IPS DF 6.9 (cell line): Measurements from ENCODE around the gene SH3GLB2.

Source experiments
- DNase-seq: peaks from one replicate; pipeline ENCODE4 v3.0.0-alpha.2; 2013; ENCODE audit warnings: low read depth, low spot score
- H3K27ac ChIP-seq: one replicate; pipeline ENCODE4 v1.5.1; 2013; ENCODE audit warnings: low read length, control low read depth
- H3K27me3 ChIP-seq: 2 replicates; pipeline ENCODE4 v1.6.1; 2013; ENCODE audit warnings: mild to moderate bottlenecking, low read length; ENCODE audit not compliant: control insufficient read depth, insufficient read depth
- H3K36me3 ChIP-seq: 2 replicates; pipeline ENCODE4 v1.6.1; 2013; ENCODE audit warnings: low read length; ENCODE audit not compliant: control insufficient read depth, insufficient read depth
- H3K4me1 ChIP-seq: 2 replicates; pipeline ENCODE4 v1.6.1; 2013; ENCODE audit warnings: low read length; ENCODE audit not compliant: control insufficient read depth, insufficient read depth
- H3K4me3 ChIP-seq: 2 replicates; pipeline ENCODE4 v1.5.1; 2013; ENCODE audit warnings: mild to moderate bottlenecking, low read length
- H3K9me3 ChIP-seq: 2 replicates; pipeline ENCODE4 v1.6.1; 2013; ENCODE audit warnings: low read length, inconsistent platforms; ENCODE audit not compliant: control insufficient read depth, insufficient read depth
- WGBS: extraction: QIAGEN DNeasy Blood & Tissue Kit; methylation state at CpG from one replicate; pipeline ENCODE4 v1.1.7; 2013; ENCODE audit warnings: mixed read lengths, missing lambda C conversion rate; ENCODE audit not compliant: insufficient read length, insufficient coverage; 5-methylcytosine and 5-hydroxymethylcytosine counted together

SH3GLB2 gene

DNA sequence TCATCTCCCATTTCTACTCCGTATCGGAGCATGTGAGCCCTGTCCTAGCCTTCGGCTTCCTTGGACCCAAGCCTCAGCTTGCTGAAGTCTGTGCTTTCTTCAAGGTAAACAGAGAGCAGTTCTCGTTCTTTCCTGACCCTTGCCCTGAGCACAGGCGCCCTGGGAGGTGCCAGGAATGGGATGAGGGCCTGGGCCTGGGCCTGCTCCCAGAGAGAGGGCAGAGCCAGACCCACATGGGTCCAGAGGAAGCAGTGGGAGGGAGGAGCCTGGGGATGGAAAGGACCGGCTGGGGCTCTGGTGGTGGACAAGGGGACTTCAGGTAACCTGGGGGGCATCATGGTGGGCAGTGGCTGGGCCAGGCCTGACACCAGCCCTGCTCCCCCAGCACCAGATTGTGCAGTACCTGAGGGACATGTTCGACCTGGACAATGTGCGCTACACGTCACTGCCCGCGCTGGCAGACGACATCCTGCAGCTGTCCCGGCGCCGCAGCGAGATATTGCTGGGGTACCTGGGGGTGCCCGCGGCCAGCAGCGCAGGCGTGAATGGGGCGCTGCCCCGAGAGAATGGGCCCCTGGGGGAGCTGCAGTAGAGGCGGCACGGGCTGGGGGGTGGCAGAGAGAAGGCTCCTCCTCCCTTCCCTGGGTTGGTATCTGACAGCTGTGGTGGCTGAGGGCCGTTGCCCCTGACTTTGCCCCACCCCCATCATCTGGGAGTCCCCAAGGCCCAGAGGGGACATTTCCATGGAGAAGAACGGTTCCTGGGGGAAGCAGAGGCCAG, 41.9 kb upstream of the SH3GLB2 start:
- Histone ChIP-seq H3K36me3 (peaks cover 19% of the 10 kb centered on the region; the same call in 1 of the 2 replicates), H3K9me3 (no peaks in the 10 kb centered on the region), H3K4me1 (peaks cover 18% of the 10 kb centered on the region), H3K27ac (no peak overlapping the region), H3K4me3 (no peak overlapping the region), H3K27me3 (no peaks in the 10 kb centered on the region)
- DNase-seq, result no peak
- WGBS, result no CpG with 5 or more reads among the region's 26 CpGs

- Histone ChIP-seq H3K9me3 (no peaks in the 10 kb centered on the region), H3K36me3 (peaks cover 19% of the 10 kb centered on the region; the same call in 1 of the 2 replicates), H3K27me3 (no peaks in the 10 kb centered on the region), H3K4me3 (no peak overlapping the region), H3K27ac (no peak overlapping the region), H3K4me1 (peaks cover 18% of the 10 kb centered on the region)
- no peak for DNase-seq
- no CpG with 5 or more reads among the region's 31 CpGs for WGBS
Observed at GRCh38 chr9:129068990-129069861, 41.1 kb upstream of the SH3GLB2 start.

- Histone ChIP-seq H3K27ac (no peak overlapping the region), H3K9me3 (no peaks in the 10 kb centered on the region), H3K36me3 (peaks cover 24% of the 10 kb centered on the region), H3K4me1 (peaks cover 18% of the 10 kb centered on the region), H3K4me3 (no peak overlapping the region), H3K27me3 (no peaks in the 10 kb centered on the region)
- no peak for DNase-seq
- no CpG with 5 or more reads among the region's 19 CpGs for WGBS
Observed at GRCh38 chr9:129068110-129068509, 40.0 kb upstream of the SH3GLB2 start.

- no CpG with 5 or more reads among the region's 8 CpGs for WGBS
- H3K27ac ChIP-seq, result no peak overlapping the region
- DNase-seq, result no peak
- no peak overlapping the region for H3K4me3 ChIP-seq
- H3K27me3 ChIP-seq, result no peaks in the 10 kb centered on the region
- H3K4me1 ChIP-seq, result no peaks in the 10 kb centered on the region
- no peaks in the 10 kb centered on the region for H3K9me3 ChIP-seq
- peaks cover 24% of the 10 kb centered on the region for H3K36me3 ChIP-seq
Observed at GRCh38 chr9:129064499-129064908, 36.4 kb upstream of the SH3GLB2 start.

DNA sequence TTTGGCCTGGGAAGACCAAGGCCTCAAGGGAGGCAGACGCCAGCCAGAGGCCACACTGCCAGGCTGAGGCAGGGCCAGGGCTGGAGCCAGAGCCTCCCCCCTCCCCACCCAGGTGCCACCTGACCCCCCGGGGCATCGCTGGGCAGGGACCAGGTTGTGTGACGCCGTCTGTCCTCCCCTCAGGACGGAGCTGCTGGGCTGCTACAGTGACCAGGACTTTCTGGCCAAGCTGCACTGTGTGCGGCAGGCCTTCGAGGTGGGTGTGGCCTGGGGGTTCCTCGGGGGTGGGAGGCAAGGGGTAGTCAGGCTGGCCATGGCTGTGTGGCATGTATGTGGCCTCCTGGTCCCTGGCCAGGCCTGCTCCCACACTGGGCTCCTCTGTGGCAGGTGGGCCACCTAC, 34.9 kb upstream of the SH3GLB2 start:
- no peak for DNase-seq
- H3K9me3 ChIP-seq, result no peaks in the 10 kb centered on the region
- H3K4me3 ChIP-seq, result no peak overlapping the region
- H3K27me3 ChIP-seq, result no peaks in the 10 kb centered on the region
- WGBS, result no CpG with 5 or more reads among the region's 9 CpGs
- H3K36me3 ChIP-seq, result peaks cover 20% of the 10 kb centered on the region
- H3K4me1 ChIP-seq, result no peaks in the 10 kb centered on the region
- no peak overlapping the region for H3K27ac ChIP-seq

DNA sequence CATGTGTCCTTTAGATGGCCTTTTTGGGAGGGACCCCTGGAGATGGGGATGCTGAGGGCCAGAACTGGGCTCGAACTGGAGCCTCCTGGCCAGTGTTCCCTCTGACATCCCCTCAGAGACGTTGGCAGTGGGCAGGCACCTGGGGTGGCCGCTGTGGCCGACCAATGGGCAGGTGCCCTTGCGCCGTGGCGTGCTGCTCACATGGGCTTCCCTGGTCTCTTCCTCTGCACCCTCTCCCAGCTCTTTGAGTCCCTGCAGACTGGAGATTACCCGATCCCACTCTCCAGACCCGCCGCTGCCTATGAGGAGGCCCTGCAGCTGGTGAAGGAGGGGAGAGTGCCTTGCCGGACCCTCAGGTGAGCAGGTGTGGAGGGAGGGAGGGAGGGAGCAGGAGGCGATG, 32.9 kb upstream of the SH3GLB2 start:
- Histone ChIP-seq H3K4me1 (no peaks in the 10 kb centered on the region), H3K27me3 (no peaks in the 10 kb centered on the region), H3K27ac (no peak overlapping the region), H3K9me3 (no peaks in the 10 kb centered on the region), H3K4me3 (no peak overlapping the region), H3K36me3 (peaks cover 16% of the 10 kb centered on the region)
- WGBS, result no CpG with 5 or more reads among the region's 12 CpGs
- DNase-seq, result no peak

GRCh38 chr9:129059796-129060785, 32.0 kb upstream of the SH3GLB2 start:
- peaks cover 16% of the 10 kb centered on the region for H3K36me3 ChIP-seq
- no CpG with 5 or more reads among the region's 37 CpGs for WGBS
- H3K4me3 ChIP-seq, result no peak overlapping the region

DNA sequence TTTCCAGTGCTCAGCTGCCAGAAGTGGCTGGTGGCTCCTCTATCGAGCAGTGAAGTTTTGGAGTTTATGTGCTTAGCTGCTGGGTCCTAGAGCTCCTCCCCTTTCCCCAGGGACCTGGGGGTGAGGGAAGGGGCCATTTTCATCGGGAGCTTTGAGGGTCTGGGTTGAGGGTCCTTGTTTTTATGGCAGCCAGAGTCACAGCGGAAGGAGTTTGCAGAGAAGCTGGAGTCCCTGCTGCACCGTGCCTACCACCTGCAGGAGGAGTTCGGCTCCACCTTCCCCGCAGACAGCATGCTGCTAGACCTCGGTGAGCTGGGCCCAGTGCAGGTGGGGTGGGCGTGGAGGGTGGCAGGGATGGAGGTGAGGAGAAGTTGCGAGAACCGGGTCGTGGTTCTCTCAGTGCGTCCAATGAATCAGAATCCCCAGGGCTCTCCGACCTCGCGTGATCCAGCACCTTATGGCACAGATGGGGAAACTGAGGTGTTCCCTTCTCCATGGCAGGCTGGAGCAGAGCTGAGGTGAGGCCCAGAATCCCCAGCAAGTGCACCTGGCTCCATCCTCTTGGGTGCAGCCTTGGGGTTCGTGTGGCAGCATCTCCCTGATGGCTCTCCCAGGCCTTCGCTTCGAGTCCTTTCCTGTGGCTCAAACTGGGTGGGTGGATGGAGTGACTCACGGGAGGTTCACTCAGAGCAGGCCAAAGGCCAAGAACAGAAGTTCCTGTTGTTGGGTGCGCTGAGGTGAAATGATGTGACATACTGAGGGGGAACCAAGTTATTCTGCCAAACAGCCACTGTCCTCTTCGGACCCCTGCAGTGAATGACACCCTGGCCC, 31.0 kb upstream of the SH3GLB2 start:
- H3K4me3 ChIP-seq, result no peak overlapping the region
- H3K9me3 ChIP-seq, result no peaks in the 10 kb centered on the region
- H3K4me1 ChIP-seq, result no peaks in the 10 kb centered on the region
- H3K27me3 ChIP-seq, result no peaks in the 10 kb centered on the region
- peaks cover 16% of the 10 kb centered on the region for H3K36me3 ChIP-seq
- no peak for DNase-seq
- WGBS, result no CpG with 5 or more reads among the region's 21 CpGs
- no peak overlapping the region for H3K27ac ChIP-seq

More at GRCh38 chr9:129059796-129060785, 32.0 kb upstream of the SH3GLB2 start:
- Histone ChIP-seq H3K27me3 (no peaks in the 10 kb centered on the region), H3K4me1 (no peaks in the 10 kb centered on the region), H3K9me3 (no peaks in the 10 kb centered on the region), H3K27ac (no peak overlapping the region)
- DNase-seq, result no peak

DNA sequence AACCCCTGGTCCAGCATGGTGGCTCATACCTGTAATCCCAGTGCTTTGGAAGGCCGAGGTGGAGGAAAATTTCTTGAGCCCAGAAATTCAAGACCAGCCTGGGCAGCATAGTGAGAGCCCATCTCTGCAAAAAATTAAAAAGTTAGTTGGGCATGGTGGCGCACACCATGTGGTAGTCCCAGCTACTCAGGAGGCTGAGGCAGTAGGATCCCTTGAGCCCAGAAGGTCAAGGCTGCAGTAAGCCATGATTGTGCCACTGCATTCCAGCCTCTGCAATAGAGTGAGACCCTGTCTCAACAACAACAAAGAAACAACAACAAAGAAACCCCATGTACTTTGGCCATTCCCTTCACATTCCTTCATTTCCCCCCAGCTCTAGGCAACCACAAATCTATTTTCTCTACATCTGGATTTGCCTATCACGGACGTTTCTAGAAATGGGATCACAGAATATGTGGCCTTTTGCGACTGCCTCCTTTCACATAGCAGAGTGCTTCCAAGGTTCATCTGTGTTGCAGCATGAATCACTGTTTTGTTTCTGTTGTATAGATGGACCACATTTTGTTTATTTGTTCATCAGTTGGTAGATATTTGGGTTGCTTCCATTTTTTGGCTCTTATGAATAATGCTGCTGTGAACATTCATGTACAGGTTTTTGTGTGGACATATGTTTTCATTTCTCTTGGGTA, 26.2 kb upstream of the SH3GLB2 start:
- WGBS, result no CpG with 5 or more reads among the region's 5 CpGs
- Histone ChIP-seq H3K4me3 (no peak overlapping the region), H3K4me1 (no peaks in the 10 kb centered on the region), H3K9me3 (no peaks in the 10 kb centered on the region), H3K27ac (no peak overlapping the region), H3K27me3 (no peaks in the 10 kb centered on the region), H3K36me3 (peaks cover 16% of the 10 kb centered on the region)
- no peak for DNase-seq
